ENCODE data around the gene PAPSS2. TPM values are rescaled to one million over a fixed set of nuclear protein-coding genes. Genes with fewer than 3 reads are reported as not detected.

The PAPSS2 gene
- total and polyA plus RNA-seq, 2 donors from 2014 or later, result 23.5 to 84.2 TPM

DNA sequence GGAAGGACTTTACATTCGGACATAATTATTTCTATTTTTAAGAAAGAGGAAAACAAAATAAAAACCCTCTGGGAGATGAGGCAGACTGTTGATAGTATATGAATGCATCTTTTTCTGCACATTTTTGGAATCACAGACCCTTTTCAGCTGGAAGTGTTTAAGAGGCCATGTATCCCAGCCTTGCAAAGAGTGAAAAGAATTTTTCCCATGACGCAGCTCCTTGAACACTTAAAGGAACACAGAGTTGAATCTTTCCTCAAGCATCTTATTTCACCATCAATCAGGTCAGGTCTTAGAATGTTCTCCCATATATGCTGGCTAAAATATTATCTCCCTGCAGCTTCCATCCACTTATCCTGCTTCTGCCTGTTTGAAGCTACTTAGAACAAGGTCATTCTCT lies 45.9 kb upstream of the PAPSS2 start:
- FAIRE-seq, result no peak

DNA sequence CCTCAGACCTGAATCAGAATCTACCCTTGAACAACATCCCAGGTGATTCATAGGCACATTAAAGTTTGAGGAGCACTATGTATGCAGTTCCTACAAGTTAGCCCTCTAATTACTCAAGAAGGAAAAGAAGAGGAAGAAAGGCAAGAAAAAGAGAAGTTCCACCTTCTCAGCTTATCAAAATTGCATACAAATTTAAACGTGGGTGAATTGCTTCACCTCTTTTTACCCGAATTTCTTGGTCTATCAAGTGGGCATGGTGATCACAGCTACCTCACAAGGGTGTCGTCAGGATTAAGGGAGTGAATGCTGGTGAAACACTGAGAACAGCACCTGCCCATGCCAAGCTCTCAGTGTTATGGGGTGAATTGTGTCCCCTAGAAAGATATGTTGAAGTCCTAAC lies 43.8 kb upstream of the PAPSS2 start:
- no peaks in the 10 kb centered on the region for H3K9me3 ChIP-seq (ENCODE audit: control insufficient read depth in 2 of 3, insufficient read depth in 1 of 3, low read length in 3 of 3)
- no peaks in the 10 kb centered on the region for H3K36me3 ChIP-seq (ENCODE audit: control insufficient read depth in 2 of 3, insufficient read depth in 3 of 3, low read length in 3 of 3)
- no peak overlapping the region for H3K27ac ChIP-seq (ENCODE audit: low read depth in 2 of 2, low read length in 2 of 2)
- TF ChIP-seq, protein P1, sequence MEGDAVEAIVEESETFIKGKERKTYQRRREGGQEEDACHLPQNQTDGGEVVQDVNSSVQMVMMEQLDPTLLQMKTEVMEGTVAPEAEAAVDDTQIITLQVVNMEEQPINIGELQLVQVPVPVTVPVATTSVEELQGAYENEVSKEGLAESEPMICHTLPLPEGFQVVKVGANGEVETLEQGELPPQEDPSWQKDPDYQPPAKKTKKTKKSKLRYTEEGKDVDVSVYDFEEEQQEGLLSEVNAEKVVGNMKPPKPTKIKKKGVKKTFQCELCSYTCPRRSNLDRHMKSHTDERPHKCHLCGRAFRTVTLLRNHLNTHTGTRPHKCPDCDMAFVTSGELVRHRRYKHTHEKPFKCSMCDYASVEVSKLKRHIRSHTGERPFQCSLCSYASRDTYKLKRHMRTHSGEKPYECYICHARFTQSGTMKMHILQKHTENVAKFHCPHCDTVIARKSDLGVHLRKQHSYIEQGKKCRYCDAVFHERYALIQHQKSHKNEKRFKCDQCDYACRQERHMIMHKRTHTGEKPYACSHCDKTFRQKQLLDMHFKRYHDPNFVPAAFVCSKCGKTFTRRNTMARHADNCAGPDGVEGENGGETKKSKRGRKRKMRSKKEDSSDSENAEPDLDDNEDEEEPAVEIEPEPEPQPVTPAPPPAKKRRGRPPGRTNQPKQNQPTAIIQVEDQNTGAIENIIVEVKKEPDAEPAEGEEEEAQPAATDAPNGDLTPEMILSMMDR (IDR thresholded peaks at IDR 0.05; ENCODE audit: borderline replicate concordance, extremely low read depth, insufficient read depth), result no peak
- H3K9ac ChIP-seq (ENCODE audit: low read length in 3 of 3), result no peak overlapping the region
- intact Hi-C loops (cut with DNase I), result no loop called here
- no peaks in the 10 kb centered on the region for H3K4me1 ChIP-seq (ENCODE audit: control insufficient read depth in 2 of 3, insufficient read depth in 2 of 3, low read depth in 1 of 3, low read length in 3 of 3)
- DNase-seq (no peak), FAIRE-seq (no peak)
- no peaks in the 10 kb centered on the region for H3K27me3 ChIP-seq (ENCODE audit: control insufficient read depth, insufficient read depth, low read length)
- H3K4me3 ChIP-seq (ENCODE audit: low read length in 3 of 3), result no peak overlapping the region

More for the DNA sequence above, 45.9 kb upstream of the PAPSS2 start:
- peak in 1 of 5 donors; percentile 5 for DNase-seq
- H3K27me3 ChIP-seq (ENCODE audit: control insufficient read depth, insufficient read depth, low read length), result no peaks in the 10 kb centered on the region
- TF ChIP-seq, protein P1 (IDR thresholded peaks at IDR 0.05; ENCODE audit: borderline replicate concordance, extremely low read depth, insufficient read depth), result no peak
- intact Hi-C loops (cut with DNase I), result no loop called here
- no peaks in the 10 kb centered on the region for H3K36me3 ChIP-seq (ENCODE audit: control insufficient read depth in 2 of 3, insufficient read depth in 3 of 3, low read length in 3 of 3)
- no peak overlapping the region for H3K4me3 ChIP-seq (ENCODE audit: low read length in 3 of 3)
- H3K27ac ChIP-seq (ENCODE audit: low read depth in 2 of 2, low read length in 2 of 2), result no peak overlapping the region
- no peaks in the 10 kb centered on the region for H3K9me3 ChIP-seq (ENCODE audit: control insufficient read depth in 2 of 3, insufficient read depth in 1 of 3, low read length in 3 of 3)
- H3K4me1 ChIP-seq (ENCODE audit: control insufficient read depth in 2 of 3, insufficient read depth in 2 of 3, low read depth in 1 of 3, low read length in 3 of 3), result peaks cover 0 to under 1% (median 0%) of the 10 kb centered on the region in 3 donors
- no peak overlapping the region for H3K9ac ChIP-seq (ENCODE audit: low read length in 3 of 3)

DNA sequence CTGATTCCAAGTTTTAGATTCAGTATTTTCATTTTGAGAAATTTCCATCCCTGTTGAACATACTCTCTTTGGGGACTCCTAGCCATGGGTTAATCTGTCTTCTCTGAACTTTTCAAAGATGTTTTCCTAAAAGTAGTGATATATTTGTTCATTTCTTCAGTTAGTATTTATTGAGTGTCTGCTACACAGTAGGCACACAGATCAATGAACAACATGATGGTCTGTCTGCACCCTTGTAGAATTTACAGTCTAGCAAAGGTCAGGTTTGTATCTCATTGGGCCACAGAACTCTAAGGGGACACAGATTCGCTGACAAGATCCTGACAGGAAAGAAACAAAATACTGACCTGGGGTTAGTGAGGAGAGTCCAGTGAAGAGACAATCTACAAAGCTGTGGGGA lies 42.2 kb upstream of the PAPSS2 start:
- H3K36me3 ChIP-seq (ENCODE audit: control insufficient read depth in 2 of 3, insufficient read depth in 3 of 3, low read length in 3 of 3), result no peaks in the 10 kb centered on the region
- no peak overlapping the region for H3K9ac ChIP-seq (ENCODE audit: low read length in 3 of 3)
- DNase-seq (no peak), FAIRE-seq (no peak)
- no peaks in the 10 kb centered on the region for H3K9me3 ChIP-seq (ENCODE audit: control insufficient read depth in 2 of 3, insufficient read depth in 1 of 3, low read length in 3 of 3)
- TF ChIP-seq, protein P1 (IDR thresholded peaks at IDR 0.05; ENCODE audit: borderline replicate concordance, extremely low read depth, insufficient read depth), result no peak
- no peaks in the 10 kb centered on the region for H3K4me1 ChIP-seq (ENCODE audit: control insufficient read depth in 2 of 3, insufficient read depth in 2 of 3, low read depth in 1 of 3, low read length in 3 of 3)
- H3K4me3 ChIP-seq (ENCODE audit: low read length in 3 of 3), result no peak overlapping the region
- H3K27ac ChIP-seq (ENCODE audit: low read depth in 2 of 2, low read length in 2 of 2), result no peak overlapping the region
- intact Hi-C loops (cut with DNase I), result no loop called here
- no peaks in the 10 kb centered on the region for H3K27me3 ChIP-seq (ENCODE audit: control insufficient read depth, insufficient read depth, low read length)
